ENCODE results near the gene CLK1.
A peak's percentile ranks its signal among the peaks of the same experiment; 100 is the strongest.

The CLK1 gene

DNA sequence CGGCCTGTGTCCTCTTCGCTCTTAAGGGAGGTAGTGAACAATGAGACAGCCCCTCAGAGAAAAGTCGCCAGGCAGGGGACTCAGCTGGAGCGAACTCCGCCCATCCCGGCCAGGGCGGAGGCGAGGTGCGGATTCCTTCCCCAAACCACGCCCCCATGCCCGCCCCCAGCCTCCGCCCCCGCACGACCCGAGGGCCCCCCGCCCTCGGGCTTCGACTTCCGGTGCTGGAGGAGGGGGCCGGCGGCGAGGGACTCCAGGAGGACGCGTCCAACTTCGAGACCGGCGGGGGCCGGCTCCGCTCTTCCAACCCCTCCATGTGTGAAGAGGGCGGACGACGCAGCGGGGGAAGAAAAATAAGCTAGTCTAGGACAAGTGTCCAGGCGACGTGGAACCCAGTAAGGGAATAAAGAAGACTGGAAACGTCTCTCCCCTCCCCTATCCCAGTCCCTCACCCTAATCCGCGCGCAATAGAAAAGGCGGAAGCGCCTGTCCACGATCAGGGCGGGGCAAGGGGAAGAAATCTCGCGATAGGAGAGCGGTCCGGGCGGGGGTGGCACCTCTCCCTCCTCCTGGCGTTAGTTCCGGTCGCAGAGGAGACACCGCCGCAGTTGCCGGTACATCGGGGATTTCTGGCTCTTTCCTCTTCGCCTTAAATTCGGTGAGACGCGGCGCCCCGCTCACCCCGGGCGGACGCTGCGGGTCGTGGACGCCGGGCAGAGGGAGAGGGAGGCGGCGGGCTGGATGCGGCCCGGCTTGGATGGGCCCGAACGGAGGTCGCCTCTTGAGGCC, 52.9 kb downstream of the CLK1 start, which contains the start of gene BZW1:
Gene BZW1, plus strand, starts transcription at position 578 of the 789 bp plus-strand sequence. CDS start 1,308 bp downstream, outside the sequence.
- peak; percentile 98 for DNase-seq (ENCODE audit: low spot score)

DNA sequence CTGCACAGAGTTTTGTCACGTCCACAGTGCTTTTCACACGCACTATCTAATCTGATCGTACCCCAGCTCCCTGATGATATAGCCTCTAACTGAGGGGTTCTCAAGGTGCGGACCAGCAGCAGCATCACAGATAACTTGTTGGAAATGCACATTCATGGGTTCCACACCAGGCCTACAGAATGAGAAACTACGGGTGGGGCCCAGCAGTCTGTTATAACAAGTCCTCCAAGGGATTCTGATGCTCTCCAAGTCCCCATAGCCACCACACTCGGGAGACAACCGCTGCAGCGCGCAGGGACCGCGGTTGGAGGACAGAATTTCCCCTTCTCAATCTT, 53.5 kb downstream of the CLK1 start:
- DNase-seq (ENCODE audit: low spot score) = no peak

DNA sequence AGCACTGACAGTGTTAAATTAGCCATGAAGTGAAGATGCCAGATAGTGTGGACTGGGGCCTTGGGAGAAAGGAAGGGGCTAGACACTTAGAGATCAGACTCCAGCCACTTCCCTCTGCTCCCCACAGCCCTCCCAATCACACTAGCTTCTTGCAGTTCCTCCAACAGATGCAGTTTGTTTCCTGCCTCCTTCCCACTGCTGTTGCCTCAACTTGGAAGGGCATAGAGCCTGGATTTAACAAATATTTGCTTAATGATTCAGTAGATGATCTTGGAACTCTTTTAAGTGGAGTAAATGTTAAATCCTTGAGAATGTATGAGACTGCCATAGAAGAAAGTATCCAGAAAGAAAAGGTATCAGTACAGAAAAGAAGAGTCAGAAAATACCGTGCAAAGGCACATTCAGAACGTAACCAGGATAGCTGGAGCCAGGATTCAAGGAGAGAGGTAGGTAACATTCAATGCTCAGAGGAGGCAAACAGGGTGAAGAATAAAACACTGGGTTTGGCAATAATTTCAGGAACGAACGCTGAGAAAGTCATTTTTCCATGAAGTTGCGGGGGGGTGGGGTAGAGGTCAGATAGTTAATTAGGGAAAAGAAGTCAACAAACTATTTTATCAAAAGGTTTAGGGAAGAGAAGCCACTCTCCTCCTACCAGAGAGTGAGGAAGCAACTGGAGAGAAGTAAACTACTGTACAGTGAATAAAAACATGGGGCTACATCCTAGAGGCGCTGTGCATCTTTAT, 54.0 kb downstream of the CLK1 start:
- DNase-seq (ENCODE audit: low spot score) = no peak

DNA sequence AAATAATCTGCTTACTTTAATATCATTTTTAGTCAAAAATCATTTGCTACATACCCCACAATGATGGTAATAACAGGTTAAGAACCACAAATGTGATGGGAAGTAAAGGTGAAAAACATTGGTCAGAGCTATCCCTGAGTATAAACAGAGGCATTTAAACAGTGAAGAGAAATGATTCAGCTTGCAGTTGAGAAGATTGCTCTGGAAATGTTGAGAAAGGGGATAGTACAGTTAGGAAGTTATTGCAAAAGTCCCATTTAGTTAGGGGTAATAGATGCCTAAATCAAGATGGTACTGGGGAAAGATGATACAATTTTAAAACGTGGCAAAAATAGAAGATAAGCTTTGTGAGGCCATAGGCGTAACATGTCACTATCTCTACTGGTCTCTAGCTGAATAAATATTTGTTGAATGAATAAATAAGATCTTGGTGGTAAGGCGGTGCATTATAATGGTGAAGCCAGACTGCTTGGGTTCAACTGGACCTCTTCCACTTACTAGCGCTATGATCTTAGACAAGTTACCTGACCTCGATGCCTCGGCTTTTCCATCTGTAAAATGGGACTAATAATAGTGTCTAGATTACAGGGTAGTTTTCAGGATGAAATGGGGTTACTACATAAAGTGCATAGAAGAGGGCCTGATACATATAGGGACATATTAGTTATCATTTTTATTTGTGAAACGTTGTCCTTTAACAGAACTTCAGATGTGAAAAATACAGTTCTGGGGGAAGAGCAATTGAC, 54.8 kb downstream of the CLK1 start:
- DNase-seq (ENCODE audit: low spot score) = no peak
